Stimulated activated CD8-positive, alpha-beta memory T cell treated with anti-CD3 and anti-CD28 coated beads, Interleukin-2, amount 100 ng/mL, for 48 hours (primary cell): ENCODE data around the gene SLAMF8.

Source experiments
- DNase-seq, 2 donors: peaks; one replicate each; pipeline ENCODE4 v3.0.0-alpha.2; 2020; ENCODE audit warnings: low read depth in 2 of 2

Gene SLAMF8

DNA sequence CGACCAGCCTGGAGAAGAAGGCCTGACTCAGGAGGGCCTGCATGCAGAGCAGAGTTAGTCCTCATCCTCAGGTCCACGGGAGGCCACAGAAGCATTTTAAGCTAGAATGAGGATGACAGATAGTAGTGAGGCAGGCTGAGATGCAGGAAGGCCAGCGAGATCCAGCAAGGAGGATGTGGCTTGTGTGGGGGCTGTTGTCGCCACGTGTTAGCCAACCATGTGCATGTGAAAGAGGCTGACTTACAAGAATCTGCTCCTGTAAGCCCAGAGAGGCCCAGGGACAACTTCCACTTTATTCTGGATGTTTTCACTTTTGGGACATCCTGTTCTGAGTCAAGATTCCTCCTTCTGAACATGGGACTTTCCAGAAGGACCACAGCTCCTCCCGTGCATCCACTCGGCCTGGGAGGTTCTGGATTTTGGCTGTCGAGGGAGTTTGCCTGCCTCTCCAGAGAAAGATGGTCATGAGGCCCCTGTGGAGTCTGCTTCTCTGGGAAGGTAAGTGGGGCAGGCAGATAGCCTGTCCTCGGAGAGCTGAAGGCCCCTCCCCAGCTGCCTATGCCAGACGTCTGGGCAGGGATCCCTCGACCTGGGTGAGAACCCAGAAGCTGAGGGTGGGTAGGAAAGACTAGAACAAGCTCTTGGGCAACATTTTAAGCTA lies at the start of gene SLAMF8:
Gene SLAMF8 (plus strand): TSS at position 433 of the 661 bp plus-strand sequence. CDS start 26 bp downstream, at position 459.
- peak; percentile 35 to 47 for DNase-seq

DNA sequence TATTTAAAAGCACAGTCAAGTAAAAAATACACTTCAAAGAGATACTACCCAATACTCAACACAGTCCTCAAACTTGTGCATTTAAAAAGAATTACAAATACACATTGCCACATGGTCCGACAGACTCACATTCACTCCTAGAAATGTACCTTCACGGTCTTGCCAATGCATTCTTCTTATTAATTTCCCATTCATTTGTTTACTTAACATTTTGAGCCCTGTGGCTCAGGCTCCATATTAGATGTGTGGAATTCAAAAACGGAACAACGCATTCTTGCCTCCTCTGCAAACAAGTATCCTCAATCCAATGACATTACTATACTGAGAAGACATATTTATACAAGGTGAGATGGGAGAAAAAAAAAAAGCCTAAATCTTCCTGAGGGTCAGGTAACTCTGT lies 48.4 kb upstream of the SLAMF8 start:
- DNase-seq, result no peak

- no peak for DNase-seq
These were observed 47.2 kb upstream of the SLAMF8 start for GRCh38 chr1:159779403-159779851.

DNA sequence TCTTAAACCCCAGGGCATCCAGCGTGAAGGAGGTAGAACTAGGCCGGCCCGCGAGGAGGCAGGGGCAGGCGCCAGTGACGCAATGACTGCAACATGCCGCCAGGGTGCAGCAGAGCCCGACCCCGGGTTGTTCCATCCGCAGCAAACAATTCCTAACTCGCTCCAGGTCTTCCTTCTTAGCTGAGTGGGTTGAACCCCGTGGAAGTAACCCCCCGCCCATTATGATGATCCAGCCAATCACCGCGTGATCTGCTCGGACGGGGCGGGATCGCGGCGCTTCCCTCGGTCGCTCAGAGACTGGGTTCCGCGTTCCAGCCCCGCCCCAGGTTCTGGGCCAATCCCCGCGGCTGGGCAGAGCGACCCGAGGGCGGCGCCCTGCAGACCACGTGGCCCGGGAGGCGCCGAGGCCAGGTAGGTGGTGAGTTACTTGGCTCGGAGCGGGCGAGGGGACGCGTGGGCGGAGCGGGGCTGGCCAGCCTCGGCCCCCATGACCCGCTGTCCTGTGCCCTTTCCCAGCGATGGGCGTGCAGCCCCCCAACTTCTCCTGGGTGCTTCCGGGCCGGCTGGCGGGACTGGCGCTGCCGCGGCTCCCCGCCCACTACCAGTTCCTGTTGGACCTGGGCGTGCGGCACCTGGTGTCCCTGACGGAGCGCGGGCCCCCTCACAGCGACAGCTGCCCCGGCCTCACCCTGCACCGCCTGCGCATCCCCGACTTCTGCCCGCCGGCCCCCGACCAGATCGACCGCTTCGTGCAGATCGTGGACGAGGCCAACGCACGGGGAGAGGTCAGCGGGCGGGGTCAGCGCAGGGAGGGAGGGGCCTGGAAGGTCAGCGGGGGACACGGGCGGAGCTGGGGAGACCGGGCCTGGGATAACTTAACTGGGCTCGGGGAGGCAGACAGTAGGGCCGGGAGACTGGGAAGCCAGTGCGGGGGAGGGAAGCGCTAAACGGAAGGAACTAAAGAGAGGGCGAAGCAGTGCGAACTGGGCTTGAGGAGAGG lies 45.8 kb upstream of the SLAMF8 start, which contains the start of gene DUSP23:
Gene DUSP23 (plus strand): TSS at position 380 of the 1,000 bp plus-strand sequence. CDS start 139 bp downstream, at position 519.
- peak; percentile 88 to 90 for DNase-seq

- DNase-seq, result no peak
These were observed 44.7 kb upstream of the SLAMF8 start for GRCh38 chr1:159781992-159782391.

GRCh38 chr1:159783724-159784123 lies 42.9 kb upstream of the SLAMF8 start:
- no peak for DNase-seq

- no peak for DNase-seq
These were observed 40.2 kb upstream of the SLAMF8 start for GRCh38 chr1:159786465-159786864.

DNA sequence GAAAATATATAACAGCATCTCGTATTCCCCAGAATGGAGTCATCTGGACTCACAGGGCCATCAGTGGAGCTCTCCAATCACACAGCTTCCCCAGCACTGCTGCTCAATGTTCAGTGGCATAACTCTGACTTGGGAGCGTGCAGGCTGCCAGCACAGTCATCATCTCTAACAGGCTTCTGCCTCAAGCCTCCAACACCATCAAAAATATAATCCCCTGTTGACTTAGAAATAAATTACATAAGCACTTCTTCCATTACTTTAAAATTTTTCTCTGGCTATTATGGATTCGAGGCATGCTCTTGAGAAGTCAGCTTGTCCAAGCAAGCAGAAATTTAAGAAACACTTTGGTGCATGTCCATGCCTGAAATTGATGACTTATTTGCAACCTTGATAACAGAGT lies 39.7 kb upstream of the SLAMF8 start:
- no peak for DNase-seq

GRCh38 chr1:159790237-159790917 lies 36.3 kb upstream of the SLAMF8 start:
- DNase-seq, result no peak

DNA sequence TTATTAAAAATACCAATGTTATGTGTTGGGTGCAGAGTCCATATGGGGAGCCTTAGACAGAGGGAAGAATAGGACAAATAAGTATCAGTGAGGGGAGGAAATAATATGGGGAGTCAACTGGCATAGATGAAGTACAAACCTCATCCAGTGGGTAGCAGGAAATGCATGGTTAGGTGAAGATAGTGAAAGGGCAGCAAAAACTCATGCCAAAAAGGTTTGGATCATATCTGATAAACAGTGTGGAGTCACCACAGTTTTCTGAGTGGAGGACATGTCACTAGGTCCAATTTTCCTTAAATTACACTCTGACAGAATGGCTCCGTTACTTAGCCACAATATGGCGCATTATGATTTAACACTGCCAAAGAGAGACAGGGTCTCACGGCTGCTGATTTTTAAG lies 35.6 kb upstream of the SLAMF8 start:
- DNase-seq, result no peak

DNA sequence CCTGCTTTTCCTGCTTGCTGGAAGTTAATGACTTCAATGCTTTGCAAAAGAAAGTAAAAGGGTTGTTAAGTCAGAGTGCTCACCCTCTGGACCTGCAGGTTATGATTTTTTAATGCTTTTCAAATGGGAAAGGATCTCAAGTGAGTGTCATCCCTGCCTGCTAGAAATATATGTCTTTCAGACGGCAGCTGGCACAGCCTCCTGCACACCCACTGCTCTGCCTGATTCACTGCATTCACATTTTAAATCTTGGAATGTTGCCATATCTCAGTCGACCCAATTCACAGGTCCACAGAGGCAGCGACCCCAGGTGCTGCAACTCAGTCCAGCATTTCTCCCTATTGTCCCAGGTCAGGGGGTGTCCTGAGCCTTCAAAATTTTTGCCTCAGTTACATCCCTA lies 35.2 kb upstream of the SLAMF8 start:
- no peak for DNase-seq

DNA sequence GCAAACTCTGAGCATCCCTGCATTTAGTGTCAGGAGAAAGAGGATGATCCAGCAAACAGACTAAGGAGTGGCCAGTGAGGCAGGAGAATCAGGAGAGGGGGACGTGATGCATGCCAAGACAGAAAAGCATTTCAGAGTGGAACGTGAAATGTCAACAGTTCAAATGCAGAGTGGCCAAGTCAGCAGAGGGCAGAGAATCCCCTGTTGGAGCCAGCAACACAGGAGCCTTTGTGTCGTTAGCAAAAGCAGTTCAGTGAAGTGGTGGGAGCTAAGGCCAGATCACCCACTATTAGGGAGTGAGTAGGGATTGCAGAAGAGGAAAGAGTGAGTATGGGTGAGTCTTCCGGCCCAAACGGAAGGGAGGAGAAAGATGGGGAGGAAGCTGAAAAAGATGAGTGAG lies 31.1 kb upstream of the SLAMF8 start:
- DNase-seq, result no peak

DNA sequence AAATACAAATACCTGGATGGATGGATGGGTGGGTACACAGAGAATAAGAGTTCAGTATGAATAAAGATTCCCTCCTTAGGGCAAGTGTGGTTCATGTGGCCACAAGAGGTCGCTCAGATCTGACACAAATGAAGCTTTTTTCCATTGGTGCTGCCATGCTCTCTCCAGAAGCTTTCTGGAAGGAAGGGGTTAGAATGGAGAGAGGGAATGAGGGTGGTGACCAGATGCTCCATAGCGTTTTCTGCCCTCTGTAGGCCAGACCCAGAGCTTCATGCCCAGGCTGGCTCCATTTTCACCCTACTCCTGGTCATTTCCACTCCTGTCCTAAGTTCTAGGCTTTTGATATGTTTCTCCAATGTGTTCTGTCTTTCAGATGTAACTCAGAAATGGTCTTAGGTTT lies 27.8 kb upstream of the SLAMF8 start:
- peak in 1 of 2 donors; percentile 10 for DNase-seq

- no peak for DNase-seq
These were observed 27.2 kb upstream of the SLAMF8 start for GRCh38 chr1:159799446-159799985.

GRCh38 chr1:159800177-159800930 lies 26.3 kb upstream of the SLAMF8 start:
- DNase-seq, result peak in 1 of 2 donors; percentile 4

DNA sequence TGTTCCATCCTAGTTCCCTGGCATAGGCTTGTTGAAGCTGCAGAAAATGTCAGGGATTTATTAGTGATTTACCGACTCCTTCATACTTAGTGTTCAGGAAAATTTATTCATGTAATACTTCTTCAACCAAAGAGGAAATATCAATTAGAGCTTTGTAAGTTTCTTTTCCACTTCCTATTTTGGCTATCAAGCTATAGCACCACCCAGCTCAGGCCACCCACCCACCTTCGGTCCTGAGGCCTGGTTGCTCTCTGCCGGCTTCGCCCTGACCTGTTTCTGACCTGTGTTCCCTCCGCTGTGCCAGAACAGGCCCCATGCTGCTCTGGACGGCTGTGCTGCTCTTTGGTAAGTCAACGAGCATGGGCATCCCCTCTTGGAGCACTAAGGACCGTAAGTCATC lies 24.6 kb upstream of the SLAMF8 start, which contains the start of gene FCRL6:
Gene FCRL6 (plus strand): TSS at position 250 of the 400 bp plus-strand sequence. CDS start 65 bp downstream, at position 315.
- DNase-seq, result no peak

DNA sequence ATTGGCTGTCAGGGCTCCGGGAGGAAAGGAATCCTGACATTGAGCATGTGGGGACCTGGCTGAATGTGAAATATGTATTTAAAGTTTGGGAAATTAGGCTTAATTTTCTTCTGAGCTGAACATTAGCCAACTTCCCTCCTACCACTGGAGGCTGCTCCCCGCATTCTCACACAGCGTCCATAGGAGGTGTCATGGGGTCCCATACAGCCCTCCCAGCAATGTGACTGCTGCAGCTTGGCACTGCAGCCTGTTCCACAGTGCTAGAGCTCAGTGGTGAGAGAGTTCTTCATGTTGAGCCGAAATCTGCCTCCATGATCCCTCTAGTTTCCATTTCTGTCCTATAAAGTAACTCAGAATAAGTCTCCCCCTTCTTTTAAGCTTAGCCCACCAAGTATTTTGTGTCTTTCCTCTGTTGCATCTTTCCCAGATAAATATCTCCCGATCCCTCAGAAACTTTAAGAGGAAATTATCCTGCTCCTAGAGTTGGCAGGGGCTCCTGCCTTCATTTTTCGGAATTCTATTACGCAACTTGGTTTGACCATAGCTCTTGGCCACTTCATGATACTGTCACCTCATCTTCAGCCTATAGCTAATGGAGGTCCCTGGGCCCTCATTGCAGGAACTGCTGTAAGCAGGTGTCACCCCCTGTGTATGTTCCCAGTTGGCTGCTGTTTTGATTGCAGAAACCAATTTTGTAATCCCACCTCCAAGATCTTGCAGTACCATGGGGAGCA lies 22.6 kb upstream of the SLAMF8 start:
- DNase-seq, result no peak

GRCh38 chr1:159804924-159805323 lies 21.7 kb upstream of the SLAMF8 start:
- DNase-seq, result no peak

GRCh38 chr1:159815926-159816325 lies 10.7 kb upstream of the SLAMF8 start:
- no peak for DNase-seq
